Medulla oblongata (tissue), 1 donor: Measurements from ENCODE around the gene TMEM143.
"Not testable (repeated sequence)": the region's sequence is repeated elsewhere in the genome, so short reads cannot be mapped to it uniquely, and the experiment has no call there.

Experiments
- DNase-seq: peaks from one replicate; pipeline ENCODE4 v3.0.0-alpha.2; 2015; ENCODE audit errors: extremely low spot score

TMEM143 gene

DNA sequence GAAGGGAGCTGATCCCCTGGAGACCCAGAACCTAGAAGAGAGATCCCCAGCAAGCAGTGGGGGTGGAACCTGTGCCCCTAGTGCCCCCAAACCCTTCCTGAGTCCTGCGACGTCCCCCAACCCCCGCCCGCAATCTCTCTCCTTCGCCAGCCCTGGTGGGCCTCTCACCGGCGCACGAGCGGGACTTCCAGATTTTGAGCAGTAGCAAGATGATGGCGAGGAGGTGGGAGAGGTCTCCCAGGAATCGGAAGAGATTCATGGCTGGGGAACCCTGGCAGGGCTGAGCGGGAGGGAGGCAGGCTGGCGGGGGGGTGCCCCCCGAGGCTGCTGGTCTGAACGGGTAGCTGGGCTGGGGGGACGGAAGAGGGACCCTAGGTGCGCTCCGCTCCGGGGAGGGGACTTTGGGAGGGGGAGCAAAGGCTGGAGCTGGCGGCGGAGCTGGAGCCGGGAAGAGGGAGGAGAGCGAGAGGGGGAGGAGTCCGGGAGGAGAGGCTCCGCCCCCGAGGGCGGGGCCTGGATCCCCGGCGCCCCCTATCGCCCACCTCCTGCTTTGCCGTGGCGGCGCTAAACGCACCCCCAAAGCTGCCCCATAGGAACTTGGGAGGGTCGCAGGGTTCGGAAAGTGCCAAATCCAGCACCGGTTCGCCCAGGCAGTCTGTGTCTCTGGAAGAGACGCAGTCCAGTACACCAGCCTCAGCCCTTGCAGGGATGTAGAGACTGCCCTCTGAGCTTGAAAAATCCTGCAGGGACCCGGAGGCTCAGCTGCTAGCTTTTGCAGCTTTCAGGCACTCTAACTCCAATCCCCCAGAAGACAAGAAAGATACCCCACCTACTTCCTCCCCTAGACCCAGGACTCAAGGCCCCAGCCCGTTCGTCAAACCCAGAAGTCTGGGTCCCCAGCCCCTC lies 27.6 kb upstream of the TMEM143 start, which contains the start of gene KDELR1:
TSS of gene KDELR1 (minus strand) at position 452 of the 906 bp plus-strand sequence. CDS start at position 259, 193 bp downstream.
- peak; percentile 88 for DNase-seq

DNA sequence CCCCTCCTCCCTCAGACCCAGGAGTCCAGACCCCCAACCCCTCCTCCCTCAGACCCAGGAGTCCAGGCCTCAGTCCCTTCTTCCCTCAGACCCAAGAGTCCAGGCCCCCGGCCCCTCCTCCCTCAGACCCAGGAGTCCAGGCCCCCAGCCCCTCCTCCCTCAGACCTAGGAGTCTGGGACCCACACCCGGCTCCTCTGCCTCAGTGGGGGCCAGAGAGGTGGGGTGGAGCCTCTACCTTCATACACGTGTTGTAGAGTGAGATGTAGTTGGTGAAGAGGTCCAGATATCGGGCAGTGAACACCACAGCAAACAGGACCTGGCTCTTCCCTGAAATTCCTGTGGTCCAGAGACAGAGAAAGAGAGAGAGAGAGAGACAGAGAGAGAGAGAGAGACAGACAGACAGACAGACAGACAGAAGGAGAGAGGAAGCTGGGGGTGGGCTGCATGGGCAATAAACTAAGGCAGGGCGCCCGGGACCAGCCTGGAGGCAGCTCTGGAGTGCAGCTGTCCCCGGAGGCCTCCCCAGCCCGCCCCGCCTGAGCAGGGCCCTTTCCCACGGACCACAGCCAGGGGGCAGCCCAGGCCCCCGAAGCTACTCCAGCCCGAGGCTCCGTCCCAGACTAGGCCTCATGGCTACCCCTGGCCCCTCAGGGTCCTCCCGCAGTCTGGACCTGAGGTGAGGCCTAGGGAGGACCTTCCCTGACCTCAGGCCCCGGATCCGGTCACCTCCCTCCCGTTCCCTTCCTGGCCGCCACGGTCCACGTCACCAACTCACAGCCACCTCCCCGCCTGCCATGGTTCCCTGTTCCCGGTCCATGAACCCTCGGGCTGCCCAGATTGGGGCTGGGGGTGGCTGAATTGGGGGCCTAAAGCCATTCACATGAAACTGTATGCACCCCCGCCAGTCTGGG lies 26.7 kb upstream of the TMEM143 start:
- DNase-seq = peak; percentile 58

DNA sequence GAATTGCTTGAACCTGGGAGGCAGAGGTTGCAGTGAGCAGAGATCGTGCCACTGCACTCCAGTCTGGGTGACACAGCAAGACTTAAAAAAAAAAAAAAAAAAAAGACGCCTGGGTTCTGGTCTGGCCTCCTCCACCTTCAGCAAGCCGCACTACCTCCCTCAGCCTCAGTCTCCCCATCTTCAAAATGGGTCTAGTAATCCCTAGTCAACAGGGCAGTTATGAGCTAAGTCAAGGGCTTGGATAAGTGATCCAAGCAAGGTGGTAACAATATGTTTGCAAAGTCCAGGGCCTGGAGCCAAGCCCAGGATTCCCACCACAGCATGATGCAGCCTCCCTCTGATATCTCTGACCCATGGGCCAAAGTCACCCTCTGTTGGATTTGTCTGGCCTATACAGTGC lies 23.2 kb upstream of the TMEM143 start:
- DNase-seq = no peak

DNA sequence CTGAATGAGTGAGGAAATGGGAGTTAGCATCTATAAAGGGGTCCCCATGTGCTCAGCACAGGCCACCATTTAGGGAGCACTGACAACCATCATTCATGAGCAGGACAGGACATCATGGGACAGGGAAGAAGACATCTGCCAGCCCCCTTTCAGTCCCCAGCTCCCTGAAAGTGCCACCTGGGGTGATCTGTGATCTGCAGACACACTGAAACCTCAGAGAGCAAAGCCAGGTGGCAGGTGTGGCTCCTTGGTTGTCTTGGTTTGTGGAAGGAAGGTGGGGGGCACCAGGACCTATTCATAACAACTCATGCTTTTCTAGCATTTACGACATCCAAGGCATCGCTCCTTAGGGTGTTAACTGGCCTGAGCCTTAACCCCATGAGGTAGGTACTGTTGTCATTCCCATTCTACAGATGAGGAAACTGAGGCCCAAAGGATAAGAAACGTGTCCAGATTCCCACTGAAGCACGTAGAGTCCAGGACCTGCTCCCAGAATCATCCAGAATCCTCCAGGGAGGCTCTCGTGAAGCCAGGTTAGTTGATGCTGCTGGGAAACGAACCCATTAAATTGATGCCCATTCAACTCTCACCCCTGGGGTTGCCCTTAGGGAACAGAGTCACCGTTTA lies 21.8 kb upstream of the TMEM143 start:
- DNase-seq = no peak

DNA sequence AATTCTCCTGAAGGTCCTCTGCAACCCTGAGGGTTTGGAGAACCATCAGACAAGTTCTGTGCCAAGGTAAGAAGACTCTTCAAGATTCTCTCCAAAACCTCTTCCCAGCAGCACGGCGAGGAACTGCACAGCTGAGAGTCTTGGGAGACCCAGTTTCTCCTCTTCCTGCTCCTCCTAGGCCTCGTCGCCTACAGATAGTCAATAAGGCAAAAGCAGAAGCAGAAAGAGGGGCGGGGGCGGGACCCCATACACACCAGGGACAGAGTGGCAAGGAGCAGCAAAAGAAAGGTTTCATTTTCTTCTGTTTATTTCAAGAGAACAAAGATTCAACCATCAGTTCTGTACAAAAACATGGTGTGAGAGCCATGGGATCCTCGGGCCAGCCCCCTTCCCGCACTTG lies 18.5 kb upstream of the TMEM143 start:
- no peak for DNase-seq

DNA sequence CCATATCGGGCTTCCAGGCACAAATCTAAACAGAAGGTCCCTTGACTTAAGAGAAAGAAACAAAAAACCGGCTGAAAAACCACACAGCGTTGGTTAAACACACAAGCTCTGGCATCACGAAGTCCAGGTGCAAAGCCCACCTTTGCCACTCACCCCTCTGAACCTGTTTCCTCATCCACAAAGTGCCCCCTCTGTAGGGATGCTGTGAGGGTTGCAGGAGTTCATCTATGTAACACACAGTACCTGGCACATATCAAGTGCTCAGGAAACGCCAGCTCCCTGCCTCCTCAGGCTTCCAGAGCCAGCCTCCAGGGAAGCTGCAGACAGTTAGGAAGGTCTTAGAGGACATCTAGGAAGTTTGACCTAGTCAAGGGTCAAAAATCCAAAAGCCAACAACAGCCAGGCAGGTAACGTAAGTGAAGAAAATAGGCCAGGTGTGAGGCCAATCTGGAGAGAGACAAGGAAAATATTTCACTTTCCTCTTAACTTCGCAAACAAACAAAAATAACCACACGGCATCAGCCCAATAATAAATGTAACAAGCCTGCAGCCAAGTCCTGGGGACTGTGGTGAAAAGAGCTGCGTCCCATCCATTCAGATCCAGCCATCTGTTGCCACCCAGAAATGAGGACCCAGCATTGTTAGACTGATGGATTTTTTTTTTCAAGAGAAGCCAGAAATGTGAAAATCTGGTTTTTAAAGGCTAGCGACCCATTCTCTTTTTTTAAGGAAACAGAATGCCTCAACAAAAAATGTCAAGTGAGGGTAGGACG lies 17.6 kb upstream of the TMEM143 start:
- DNase-seq = no peak

DNA sequence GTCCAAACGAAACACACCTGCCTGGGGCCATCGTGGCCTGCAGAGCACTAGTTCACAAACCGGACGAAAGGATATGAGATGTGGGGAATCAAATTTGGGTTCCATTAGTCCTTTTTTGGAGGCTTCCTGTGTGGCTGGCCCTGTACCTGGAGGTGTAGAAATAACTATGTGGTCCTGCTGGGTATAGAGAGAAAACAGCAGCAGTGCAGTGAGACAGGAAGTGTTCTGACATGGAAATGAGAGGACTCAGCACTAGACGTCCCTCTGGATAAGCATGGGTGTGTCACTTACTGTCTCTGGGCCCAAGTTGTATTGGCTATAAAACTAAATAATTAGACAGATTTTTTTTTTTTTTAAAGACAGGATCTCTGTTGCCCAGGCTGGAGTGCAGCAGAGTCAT lies 15.3 kb upstream of the TMEM143 start:
- no peak for DNase-seq

DNA sequence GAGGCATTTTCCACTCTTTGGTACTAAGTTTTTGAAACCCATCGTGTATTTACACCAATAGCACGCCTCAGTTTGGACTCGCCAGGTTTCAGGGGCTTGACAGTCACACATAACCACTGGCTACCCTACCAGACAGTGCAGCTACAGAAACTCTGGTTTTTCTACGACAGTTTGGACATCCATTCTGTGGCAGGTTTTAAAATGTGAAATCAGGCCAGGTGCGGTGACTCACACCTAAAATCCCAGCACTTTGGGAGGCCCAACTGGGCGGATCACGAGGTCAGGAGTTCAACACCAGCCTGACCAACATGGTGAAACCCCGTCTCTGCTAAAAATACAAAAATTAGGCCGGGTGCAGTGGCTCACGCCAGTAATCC lies 14.4 kb upstream of the TMEM143 start:
- no peak for DNase-seq

DNA sequence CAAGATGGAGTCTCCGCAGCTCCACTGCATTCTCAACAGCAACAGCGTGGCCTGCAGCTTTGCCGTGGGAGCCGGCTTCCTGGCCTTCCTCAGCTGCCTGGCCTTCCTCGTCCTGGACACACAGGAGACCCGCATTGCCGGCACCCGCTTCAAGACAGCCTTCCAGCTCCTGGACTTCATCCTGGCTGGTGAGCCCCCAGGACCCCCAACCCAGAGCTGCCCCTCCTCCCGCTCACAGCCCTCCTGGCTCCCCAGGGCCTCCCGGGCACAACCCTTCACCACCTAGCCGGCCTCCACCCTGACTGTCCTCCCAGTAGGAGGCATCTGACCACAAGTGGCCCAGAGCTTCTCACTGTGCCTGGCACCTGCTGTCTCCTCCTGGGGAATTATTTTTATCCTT lies 9.8 kb upstream of the TMEM143 start:
- DNase-seq = no peak

DNA sequence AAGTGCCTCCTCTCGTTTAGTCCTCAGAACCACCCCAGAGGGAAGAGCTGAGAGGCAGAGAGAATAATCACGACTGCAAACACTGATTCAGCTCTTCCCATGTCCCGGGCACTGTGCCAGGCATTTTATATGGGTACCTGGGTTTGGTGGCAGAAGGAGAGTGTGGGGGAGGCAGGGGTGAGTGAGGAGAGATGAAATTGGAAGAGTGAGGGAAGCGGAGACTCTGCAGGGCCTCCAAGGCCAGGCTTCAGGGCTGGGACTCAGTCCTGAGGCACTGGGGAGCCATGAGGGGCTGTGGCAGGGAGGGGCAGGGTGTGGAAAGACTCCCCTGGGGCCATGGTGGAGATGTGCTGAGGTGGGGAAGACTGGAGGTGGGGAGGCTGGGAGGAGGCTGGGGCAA lies 9.2 kb upstream of the TMEM143 start:
- no peak for DNase-seq

DNA sequence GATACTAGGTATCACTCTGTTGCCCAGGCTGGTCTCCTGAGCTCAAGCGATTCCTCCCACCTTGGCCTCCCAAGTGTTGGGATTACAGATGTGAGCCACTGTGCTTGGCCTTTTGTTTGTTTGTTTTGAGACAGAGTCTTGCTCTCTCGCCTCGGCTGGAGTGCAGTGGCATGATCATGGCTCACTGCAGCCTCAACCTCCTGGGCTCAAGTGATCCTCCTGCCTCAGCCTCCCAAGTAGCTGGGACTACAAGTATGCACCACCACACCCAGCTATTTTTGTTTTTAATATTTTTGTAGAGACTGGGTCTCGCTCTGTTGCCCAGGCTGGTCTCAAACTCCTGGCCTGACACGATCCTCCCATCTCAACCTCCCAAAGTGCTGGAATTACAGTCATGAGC lies 8.0 kb upstream of the TMEM143 start:
- DNase-seq = not testable (repeated sequence)

DNA sequence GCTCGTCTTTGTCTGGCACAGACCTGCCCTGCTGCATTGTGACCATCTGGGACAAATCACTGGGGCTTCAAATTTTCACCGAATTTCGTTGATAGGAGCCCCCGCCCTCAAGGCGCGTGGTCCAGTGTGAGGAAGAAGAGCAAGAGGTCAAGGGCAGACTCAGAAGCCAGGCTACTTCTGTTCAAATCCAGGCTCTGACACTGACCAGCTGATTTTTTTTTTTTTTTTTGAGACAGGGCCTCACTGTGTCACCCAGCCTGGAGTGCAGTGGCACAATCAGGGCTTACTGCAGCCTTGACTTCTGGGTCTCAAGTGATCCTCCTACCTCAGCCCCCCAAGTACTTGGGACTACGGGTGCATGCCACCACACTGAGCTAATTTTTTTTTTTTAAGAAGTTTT lies 7.6 kb upstream of the TMEM143 start:
- no peak for DNase-seq

DNA sequence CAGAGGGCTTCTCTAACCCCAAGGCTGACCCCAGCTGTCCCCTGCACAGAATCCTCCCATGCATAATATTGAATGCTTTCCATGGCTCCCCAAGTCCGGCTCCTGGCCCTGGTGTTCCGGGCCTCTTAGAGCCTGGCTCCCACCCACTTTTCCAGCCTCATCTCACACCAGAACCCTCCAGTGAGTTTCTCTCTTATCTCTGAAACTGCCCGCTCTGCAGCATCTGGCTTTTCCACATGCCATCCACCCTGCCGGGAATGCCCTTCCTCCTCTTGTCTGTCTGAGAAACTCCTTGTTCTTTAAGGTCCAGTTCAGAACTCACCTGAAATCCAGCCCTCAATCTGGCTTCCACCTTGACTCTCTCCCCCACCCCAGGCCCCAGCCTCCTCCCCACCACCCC lies 7.2 kb upstream of the TMEM143 start:
- no peak for DNase-seq

DNA sequence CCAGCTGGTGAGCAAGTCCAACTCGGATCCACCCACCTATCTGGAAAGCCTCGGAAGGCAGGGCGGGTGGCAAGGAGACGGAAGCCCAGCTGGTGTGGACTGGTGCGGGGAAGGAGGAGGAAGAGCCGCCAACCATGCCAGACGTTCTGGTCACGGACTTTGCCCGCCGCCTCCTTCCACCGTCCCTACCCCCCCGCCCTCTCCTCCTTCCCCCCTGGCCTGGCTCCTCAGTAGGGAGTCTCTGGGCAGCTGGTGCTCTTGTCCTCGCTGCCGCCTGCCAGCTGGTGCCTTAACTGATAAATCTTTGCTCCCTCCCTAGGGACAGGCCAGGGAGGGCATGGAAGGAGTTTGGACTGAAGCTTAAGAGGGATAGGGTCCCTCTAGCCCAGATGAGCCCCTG lies 5.2 kb upstream of the TMEM143 start:
- no peak for DNase-seq

DNA sequence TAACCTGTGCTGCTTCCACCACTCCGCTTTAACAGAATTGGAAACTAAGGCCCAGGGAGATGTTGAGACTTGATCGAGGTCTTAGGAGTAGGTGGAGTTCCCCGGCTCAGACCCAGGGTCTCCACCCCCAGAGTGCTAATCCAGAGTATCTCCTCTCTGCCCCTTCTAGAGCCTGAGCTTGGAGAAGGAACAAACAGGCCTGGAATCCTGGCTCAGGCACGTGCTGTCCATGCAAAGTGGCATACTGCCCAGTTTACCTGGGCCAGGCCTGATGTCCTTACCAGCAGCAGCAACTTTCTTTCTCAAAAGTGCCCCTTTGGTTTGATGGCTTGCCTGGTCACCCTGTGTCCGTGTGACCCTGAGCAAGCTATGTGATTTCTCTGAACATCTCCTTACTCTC lies 4.1 kb upstream of the TMEM143 start:
- DNase-seq = no peak

DNA sequence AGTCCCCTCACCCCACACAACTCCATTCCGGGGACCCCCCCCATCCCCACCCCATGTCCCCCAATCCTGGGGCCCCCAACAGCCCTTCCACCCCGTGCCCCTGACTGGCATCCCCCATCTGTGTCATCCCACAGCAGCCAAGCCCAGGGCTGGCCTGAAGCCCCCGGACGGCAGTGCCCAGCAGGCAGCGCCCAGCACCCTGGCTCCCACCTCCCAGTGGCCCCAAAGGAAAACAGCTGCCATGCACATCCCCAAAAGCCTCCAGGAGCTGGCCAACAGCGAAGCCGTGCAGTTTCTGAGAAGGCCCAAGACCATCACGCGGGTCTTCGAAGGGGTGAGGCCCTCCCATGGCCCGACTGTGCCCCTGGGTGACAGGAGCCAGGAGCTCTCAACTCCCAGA lies 1.9 kb upstream of the TMEM143 start:
- no peak for DNase-seq

DNA sequence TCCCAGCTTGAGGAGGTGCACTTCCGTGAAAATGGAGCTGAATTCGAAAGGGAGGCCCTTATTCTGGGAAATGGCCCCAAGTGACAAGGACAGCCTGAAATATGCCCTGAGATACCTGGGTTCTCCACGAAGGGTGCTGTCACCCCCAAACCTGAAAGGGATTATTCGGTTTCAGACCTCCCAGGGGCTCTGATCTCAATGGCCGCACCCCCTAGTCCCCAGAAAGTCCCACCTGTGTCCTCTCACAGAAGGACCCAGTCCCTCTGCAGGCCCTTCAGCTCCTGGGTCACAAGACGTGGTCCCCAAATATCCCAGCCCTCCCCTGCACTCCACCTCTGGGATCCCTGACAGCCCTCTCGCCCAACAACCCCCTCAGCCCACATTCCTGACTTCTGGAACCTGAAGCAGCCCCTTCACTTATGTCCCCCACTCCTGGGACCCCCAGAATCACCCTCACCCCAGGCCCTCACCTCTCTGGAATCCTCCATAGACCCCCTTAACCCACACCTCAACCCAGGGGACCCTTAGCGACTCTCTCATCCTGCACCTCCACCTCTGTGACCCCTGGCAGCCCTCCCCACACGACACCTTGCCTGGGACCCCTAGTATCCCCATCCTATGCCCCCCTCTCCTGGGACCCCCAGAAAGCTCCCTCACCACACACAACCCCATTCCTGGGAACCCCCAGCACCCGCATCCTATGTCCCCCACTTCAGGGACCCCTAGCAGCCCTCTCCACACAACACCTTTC lies 1.0 kb upstream of the TMEM143 start:
- DNase-seq = no peak

DNA sequence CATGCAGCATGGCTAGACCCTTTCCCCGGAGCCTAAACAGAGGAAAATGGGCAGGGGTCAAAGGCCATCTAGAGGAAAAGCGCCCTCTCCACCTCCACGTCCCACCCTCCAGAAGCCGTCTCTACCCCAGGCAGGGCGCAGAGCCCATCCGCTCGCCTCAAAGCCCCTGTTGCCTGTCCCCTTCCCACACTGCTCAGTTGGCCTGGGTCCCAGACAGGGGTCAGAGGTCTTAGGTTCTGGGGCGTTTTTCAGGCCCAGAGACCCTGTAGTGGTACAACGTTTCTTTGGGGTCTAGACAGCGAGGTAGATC lies 285 bp downstream of the TMEM143 start:
- no peak for DNase-seq

DNA sequence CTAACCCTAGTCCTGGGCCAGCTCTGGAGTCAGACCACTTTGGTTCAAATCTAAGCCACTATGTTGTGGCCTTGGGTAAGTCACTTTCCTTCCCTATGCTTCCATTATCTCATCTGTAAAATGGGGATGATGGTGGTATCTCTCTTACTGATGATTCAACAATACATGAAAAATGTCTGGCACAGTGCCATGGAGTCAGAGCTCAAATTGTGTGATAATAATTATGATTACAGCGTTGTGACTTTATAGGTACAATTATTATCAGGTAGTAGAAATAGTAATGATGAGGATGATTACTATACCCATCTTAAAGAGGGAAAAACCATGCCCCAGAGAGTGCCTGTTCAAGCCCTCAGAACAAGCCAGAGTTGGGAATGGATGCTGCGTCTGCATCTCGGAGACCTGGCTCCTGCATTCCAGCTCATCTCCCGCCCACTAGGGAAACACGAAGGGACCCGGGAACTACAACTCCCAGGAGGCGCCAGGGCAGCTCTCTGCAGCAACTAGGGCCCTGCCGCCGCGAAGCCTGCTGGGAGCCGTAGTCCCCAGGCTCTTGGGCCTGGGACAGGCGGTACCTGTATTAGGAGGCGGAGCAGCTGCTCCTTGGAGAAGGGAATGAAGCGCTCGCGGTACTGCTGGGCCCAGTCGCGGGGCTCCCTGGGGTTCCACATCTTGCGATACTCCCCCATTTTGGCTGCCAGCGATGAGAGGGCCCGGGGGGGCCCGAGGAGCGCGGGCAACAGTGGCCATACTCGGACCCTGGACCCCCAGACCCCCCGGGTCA lies 832 bp downstream of the TMEM143 start:
- DNase-seq = peak; percentile 96

DNA sequence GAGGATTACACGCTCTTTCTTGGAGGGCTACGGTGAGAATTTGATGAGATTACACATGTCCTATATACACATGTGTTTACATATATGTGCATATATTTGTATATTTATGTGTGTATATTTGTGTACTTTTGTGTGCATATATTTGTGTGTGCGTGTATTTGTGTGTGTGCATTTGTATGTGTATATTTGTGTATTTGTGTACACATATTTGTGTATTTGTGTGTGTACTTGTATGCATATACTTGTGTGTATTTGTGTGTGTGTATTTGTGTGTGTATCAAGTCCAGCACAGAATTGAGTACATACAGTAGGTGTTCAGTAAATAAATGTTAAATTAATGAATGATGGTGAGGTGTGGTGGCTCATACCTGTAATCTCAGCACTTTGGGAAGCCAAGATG lies 1.8 kb downstream of the TMEM143 start:
- no peak for DNase-seq
